Liver (tissue), 3 donors: Measurements from ENCODE around the gene BMPER.

Experiments
- ATF3 ChIP-seq: IDR thresholded peaks from 2 replicates; pipeline ENCODE4 v1.6.1; 2016; ENCODE audit warnings: antibody characterized with exemption
- CTCF ChIP-seq: fragments of 150-350 bp; IDR thresholded peaks from 2 replicates; pipeline ENCODE4 v1.5.1; 2017; ENCODE audit warnings: improper control_type of control experiment, low read depth, low read length; ENCODE audit not compliant: missing input control
- FOXA2 ChIP-seq: IDR thresholded peaks from 2 replicates; pipeline ENCODE4 v1.6.1; 2016; ENCODE audit warnings: antibody characterized with exemption
- GABPA ChIP-seq, 2 donors: IDR thresholded peaks in 1 of 2; conservative IDR thresholded peaks in 1 of 2; 2 replicates each; pipeline ENCODE4 v1.6.1; 2016; ENCODE audit warnings: antibody characterized with exemption in 2 of 2, mild to moderate bottlenecking in 1 of 2, moderate library complexity in 1 of 2
- JUND ChIP-seq, 2 donors: IDR thresholded peaks; 2 replicates each; pipeline ENCODE4 v1.6.1; 2016; ENCODE audit warnings: antibody characterized with exemption in 2 of 2
- NR2F2 ChIP-seq: IDR thresholded peaks from 2 replicates; pipeline ENCODE4 v1.6.1; 2016; ENCODE audit warnings: antibody characterized with exemption
- RAD21 ChIP-seq, 2 donors: IDR thresholded peaks; 2 replicates each; pipeline ENCODE4 v1.6.1; 2016; ENCODE audit warnings: antibody characterized with exemption in 2 of 2, mild to moderate bottlenecking in 2 of 2
- REST ChIP-seq: IDR thresholded peaks from 2 replicates; pipeline ENCODE4 v1.6.1; 2016; ENCODE audit warnings: antibody characterized with exemption, mild to moderate bottlenecking
- SP1 ChIP-seq: IDR thresholded peaks from 2 replicates; pipeline ENCODE4 v1.6.1; 2018; ENCODE audit warnings: antibody characterized with exemption, mild to moderate bottlenecking
- donor health status: healthy.
- donor health status: healthy.

- TF ChIP-seq CTCF: no peak
- no peak for TF ChIP-seq JUND (IDR thresholded peaks at IDR 0.05)
- no peak for TF ChIP-seq NR2F2
- no peak for TF ChIP-seq GABPA (IDR thresholded peaks at IDR 0.05 in 1 of 2, conservative IDR thresholded peaks at IDR 0.05 in 1 of 2)
- no peak for TF ChIP-seq RAD21 (IDR thresholded peaks at IDR 0.05)
- TF ChIP-seq ATF3: no peak
- no peak for TF ChIP-seq SP1
- no peak for TF ChIP-seq REST
- TF ChIP-seq FOXA2: no peak
These were observed 12.3 kb downstream of the BMPER start for GRCh38 chr7:33917661-33918060.
